T1000 (cell line): ENCODE measurements around the gene C11orf21.

Source experiments
- DNase-seq: peaks from one replicate; lab custom pipeline; 2025; ENCODE audit warnings: mixed read lengths; lab: John Stamatoyannopoulos, UW

C11orf21 gene

GRCh38 chr11:2320568-2321310 lies 19.0 kb upstream of the C11orf21 start:
- DNase-seq: no peak

- DNase-seq: no peak
Observed at GRCh38 chr11:2319791-2320472, 18.2 kb upstream of the C11orf21 start.

- no peak for DNase-seq
Observed at GRCh38 chr11:2318707-2319106, 17.0 kb upstream of the C11orf21 start.

GRCh38 chr11:2318123-2318522 lies 16.4 kb upstream of the C11orf21 start:
- DNase-seq: no peak

GRCh38 chr11:2317354-2318050 lies 15.8 kb upstream of the C11orf21 start:
- DNase-seq: no peak

- no peak for DNase-seq
Observed at GRCh38 chr11:2316963-2317244, 15.2 kb upstream of the C11orf21 start.

GRCh38 chr11:2316169-2316962 lies 14.6 kb upstream of the C11orf21 start:
- DNase-seq: no peak

GRCh38 chr11:2315395-2316168 lies 13.9 kb upstream of the C11orf21 start:
- no peak for DNase-seq

GRCh38 chr11:2314525-2315394 lies 13.0 kb upstream of the C11orf21 start:
- DNase-seq: no peak

- DNase-seq: no peak
Observed at GRCh38 chr11:2314136-2314524, 12.4 kb upstream of the C11orf21 start.

GRCh38 chr11:2313051-2313951 lies 11.6 kb upstream of the C11orf21 start:
- no peak for DNase-seq

- DNase-seq: no peak
Observed at GRCh38 chr11:2312232-2313042, 10.7 kb upstream of the C11orf21 start.

- no peak for DNase-seq
Observed at GRCh38 chr11:2311353-2312133, 9.8 kb upstream of the C11orf21 start.

- no peak for DNase-seq
Observed at GRCh38 chr11:2310786-2311352, 9.2 kb upstream of the C11orf21 start.

GRCh38 chr11:2310073-2310785 lies 8.5 kb upstream of the C11orf21 start:
- DNase-seq: no peak

GRCh38 chr11:2309251-2310072 lies 7.7 kb upstream of the C11orf21 start:
- no peak for DNase-seq
